HPDE6-E6E7 (cell line): Measurements from ENCODE around the gene GPNMB.
"Not testable (repeated sequence)": the region's sequence is repeated elsewhere in the genome, so short reads cannot be mapped to it uniquely, and the experiment has no call there.

ENCODE experiments used
- DNase-seq: peaks from one replicate; pipeline ENCODE4 v3.0.0; 2011; ENCODE audit warnings: missing footprints; ENCODE audit errors: extremely low spot score

The GPNMB gene

DNA sequence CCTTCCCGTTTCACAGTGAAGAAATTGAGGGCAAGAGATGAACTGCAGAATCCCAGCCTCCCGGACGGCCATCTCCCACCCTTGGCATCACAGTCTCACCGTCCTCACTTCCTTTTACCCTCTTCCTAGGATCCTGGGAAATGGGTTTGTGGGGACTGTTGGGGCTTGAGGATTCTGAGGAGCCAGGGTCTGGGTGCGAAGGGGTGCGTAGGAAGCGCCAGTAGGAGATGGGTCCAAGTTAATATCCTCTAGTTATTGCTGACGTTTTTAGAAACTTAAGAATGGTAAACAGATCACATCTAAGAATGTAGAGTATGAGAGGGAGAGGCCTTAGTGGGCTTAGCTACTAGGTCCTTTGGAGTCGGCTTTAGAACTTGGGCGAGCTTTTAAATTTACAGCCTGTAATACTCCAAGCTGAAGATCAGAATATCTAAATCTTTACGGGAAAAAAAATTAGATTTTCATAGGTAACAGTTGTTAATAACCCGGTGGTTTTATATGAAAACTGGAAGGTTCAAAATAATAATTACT lies 53.3 kb downstream of the GPNMB start:
- DNase-seq, result no peak

DNA sequence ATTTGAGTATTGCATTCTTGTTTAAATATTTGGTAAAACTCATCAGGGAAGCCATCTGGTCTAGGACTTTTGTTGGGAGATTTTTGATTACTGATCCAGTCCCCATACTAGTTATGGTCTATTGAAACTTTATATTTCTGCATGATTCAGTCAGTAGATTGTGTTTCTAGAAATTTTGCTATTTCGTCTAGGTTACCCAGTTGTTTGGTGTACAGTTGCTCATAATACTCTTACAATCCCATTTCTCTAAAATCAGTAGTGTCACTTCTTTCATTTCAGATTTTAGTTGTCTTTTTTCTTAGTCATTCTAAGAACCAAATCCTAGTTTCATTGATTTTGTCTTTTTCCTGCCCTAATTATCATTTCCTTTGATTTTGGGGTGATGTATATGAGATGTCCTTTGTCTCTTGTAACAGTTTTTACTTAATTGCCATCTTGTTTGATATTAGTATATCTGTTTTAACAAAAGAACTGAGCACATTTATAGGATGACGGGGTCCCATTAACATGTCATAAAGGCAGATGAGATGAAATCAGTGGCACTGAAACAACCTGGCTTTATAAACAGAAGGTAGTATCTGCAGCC lies 60.5 kb downstream of the GPNMB start:
- DNase-seq, result no peak

DNA sequence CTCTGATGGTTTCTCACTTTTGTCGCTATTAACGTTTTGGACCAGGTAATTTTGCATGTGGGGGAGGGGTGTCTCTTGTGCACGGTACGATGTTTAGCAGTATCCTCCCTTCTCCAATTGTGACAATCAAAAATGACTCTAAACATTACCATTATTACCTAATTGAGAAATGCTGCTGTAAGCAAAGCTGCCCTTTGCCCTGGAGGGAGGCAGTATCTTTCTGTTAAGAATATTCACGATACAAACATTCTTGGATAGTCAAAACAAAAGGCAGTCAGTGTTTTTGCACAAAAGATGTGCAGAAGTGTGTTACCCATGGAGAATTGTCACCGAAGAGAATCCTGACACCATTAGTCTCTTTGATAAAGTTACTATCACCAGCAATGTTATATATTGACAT lies 62.2 kb downstream of the GPNMB start:
- DNase-seq, result no peak

DNA sequence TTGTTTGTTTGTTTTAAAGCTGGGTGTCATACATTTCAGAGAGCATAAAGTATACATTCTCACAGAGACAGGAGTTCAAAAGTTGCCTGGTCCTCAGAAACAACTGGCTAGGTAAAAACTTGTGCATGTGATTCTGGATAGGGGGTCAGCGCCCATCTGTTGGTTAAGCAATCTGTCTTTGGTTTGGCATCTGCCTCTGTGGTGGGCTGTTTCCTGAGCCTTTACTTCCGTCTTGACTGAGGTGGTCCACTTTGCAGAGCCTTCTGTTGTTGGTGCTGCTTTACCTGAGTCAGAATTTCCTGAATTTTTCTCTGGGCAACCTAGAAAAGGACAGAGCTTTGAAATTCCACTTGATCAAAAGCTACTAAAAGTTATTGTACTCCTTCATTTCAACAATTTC lies 65.6 kb downstream of the GPNMB start:
- DNase-seq, result not testable (repeated sequence)

DNA sequence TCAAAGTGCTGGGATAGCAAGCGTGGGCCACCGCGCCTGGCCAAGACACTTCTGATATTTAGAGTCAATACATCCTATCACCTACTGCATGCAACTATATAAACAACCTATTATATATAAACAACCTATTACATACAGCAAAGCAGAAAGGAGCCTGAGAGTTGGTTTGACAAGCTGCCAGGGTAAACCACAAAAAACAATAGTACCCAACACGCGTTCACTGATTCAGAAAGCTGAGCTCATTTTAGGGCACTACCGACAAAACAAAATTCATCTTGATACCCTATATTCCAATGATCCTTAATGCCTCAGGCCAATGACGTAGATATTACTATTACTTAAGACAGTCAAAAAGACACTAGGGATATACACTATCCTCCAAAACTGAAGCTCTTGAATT lies 68.8 kb downstream of the GPNMB start:
- no peak for DNase-seq
